GM18909 (cell line): Measurements from ENCODE around the gene TMEM131L.

Experiments
- ATAC-seq: cut with Tn5 transposase; IDR thresholded peaks from one replicate; pipeline ENCODE4 v1.9.1; 2021; ENCODE audit warnings: mild to moderate bottlenecking; ENCODE audit not compliant: unreplicated experiment, poor library complexity

The TMEM131L gene

GRCh38 chr4:153472122-153473037, 6.2 kb downstream of the TMEM131L start:
- ATAC-seq = peak; percentile 51

- ATAC-seq = no peak
Observed at GRCh38 chr4:153474251-153474650, 8.1 kb downstream of the TMEM131L start.

GRCh38 chr4:153476829-153477574, 10.8 kb downstream of the TMEM131L start:
- ATAC-seq = no peak

GRCh38 chr4:153479101-153479500, 12.9 kb downstream of the TMEM131L start:
- ATAC-seq = no peak

GRCh38 chr4:153480704-153481103, 14.5 kb downstream of the TMEM131L start:
- no peak for ATAC-seq

GRCh38 chr4:153481478-153481877, 15.3 kb downstream of the TMEM131L start:
- ATAC-seq = no peak

- ATAC-seq = no peak
Observed at GRCh38 chr4:153483432-153484418, 17.6 kb downstream of the TMEM131L start.

GRCh38 chr4:153485359-153485758, 19.2 kb downstream of the TMEM131L start:
- no peak for ATAC-seq

- ATAC-seq = no peak
Observed at GRCh38 chr4:153485860-153486259, 19.7 kb downstream of the TMEM131L start.

GRCh38 chr4:153486281-153487151, 20.4 kb downstream of the TMEM131L start:
- no peak for ATAC-seq

GRCh38 chr4:153488006-153488891, 22.1 kb downstream of the TMEM131L start:
- ATAC-seq = peak; percentile 58

- ATAC-seq = no peak
Observed at GRCh38 chr4:153489856-153490558, 23.8 kb downstream of the TMEM131L start.

GRCh38 chr4:153490985-153491483, 24.9 kb downstream of the TMEM131L start:
- ATAC-seq = no peak

GRCh38 chr4:153494562-153494961, 28.4 kb downstream of the TMEM131L start:
- ATAC-seq = no peak

- ATAC-seq = no peak
Observed at GRCh38 chr4:153495480-153496193, 29.5 kb downstream of the TMEM131L start.

GRCh38 chr4:153497091-153497531, 31.0 kb downstream of the TMEM131L start:
- peak; percentile 40 for ATAC-seq
